Measurements from ENCODE around the gene NUTF2. TPM values are rescaled to one million over a fixed set of nuclear protein-coding genes. Genes with fewer than 3 reads are reported as not detected.

Gene NUTF2
- total and polyA plus RNA-seq, 2 of the 8 experiments (the other 6 are each of a cell fraction or from before 2014, with no cell fraction given) = 219 to 377 TPM

DNA sequence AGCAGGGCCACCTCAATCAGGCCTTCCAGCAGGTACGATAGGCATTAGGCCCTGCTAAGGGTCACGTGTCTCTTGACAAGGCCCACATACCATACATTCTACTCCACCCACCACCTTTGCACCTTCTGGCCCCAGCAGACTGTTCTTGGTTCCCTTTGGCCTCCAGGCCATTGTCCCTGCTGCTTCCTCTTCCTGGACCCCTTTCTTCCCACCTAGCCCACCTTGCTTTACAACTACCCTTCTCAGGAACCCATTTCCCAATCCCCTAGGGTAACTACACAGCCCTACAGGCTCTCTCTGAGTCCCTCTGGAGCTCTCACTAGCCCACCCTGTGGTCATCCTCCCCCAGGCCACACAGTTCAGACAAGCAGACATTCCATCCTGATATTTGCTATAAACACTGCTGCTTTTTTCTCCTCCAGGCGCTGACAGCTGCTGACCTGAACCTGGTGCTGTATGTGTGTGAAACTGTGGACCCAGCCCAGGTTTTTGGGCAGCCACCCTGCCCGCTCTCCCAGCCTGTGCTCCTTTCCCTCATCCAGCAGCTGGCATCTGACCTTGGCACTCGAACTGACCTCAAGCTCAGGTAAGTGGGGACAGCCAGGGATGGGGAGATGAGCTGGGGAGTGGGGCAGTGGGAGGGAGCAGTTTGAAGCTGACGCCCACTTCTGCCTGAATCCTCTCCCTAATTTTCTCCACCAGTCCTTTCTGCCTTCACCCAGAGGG, 36.6 kb downstream of the NUTF2 start:
- no peak overlapping the region for H3K9ac ChIP-seq (replicated peaks in 1 of 4; ENCODE audit: extremely low read depth in 1 of 4, low read depth in 3 of 4, low read length in 3 of 4)
- no peak overlapping the region for H2BK20ac ChIP-seq (ENCODE audit: low read length)
- H3K14ac ChIP-seq (ENCODE audit: insufficient read length) = no peak overlapping the region
- no peak overlapping the region for H2BK120ac ChIP-seq (replicated peaks; ENCODE audit: low read depth, low read length)
- TF ChIP-seq E2F6 (IDR thresholded peaks at IDR 0.05) = no peak
- no peak for TF ChIP-seq BCL11A (IDR thresholded peaks at IDR 0.05; ENCODE audit: low read depth in 2 of 2, low read length in 2 of 2)
- TF ChIP-seq, protein P1, sequence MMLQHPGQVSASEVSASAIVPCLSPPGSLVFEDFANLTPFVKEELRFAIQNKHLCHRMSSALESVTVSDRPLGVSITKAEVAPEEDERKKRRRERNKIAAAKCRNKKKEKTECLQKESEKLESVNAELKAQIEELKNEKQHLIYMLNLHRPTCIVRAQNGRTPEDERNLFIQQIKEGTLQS (IDR thresholded peaks at IDR 0.05; ENCODE audit: insufficient read depth, low read depth, low read length) = no peak
- TF ChIP-seq, protein P2, sequence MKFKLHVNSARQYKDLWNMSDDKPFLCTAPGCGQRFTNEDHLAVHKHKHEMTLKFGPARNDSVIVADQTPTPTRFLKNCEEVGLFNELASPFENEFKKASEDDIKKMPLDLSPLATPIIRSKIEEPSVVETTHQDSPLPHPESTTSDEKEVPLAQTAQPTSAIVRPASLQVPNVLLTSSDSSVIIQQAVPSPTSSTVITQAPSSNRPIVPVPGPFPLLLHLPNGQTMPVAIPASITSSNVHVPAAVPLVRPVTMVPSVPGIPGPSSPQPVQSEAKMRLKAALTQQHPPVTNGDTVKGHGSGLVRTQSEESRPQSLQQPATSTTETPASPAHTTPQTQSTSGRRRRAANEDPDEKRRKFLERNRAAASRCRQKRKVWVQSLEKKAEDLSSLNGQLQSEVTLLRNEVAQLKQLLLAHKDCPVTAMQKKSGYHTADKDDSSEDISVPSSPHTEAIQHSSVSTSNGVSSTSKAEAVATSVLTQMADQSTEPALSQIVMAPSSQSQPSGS (IDR thresholded peaks at IDR 0.05; ENCODE audit: low read length) = no peak
- TF ChIP-seq, protein P3, sequence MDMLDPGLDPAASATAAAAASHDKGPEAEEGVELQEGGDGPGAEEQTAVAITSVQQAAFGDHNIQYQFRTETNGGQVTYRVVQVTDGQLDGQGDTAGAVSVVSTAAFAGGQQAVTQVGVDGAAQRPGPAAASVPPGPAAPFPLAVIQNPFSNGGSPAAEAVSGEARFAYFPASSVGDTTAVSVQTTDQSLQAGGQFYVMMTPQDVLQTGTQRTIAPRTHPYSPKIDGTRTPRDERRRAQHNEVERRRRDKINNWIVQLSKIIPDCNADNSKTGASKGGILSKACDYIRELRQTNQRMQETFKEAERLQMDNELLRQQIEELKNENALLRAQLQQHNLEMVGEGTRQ (IDR thresholded peaks at IDR 0.05; ENCODE audit: low read length) = 0 out of 2 replicates have a peak, but pooled peaks have one; percentile 2
- no peak; the same call in 1 of the 2 replicates for TF ChIP-seq GABPA (IDR thresholded peaks at IDR 0.05; ENCODE audit: borderline replicate concordance, insufficient read depth, low read length)
- H4K91ac ChIP-seq (replicated peaks; ENCODE audit: insufficient read length, low read length) = no peak overlapping the region
- no peaks in the 10 kb centered on the region for H3K9me3 ChIP-seq (ENCODE audit: insufficient read depth in 2 of 2, low read depth in 1 of 2, low read length in 1 of 2)
- no peak overlapping the region for H3K56ac ChIP-seq (replicated peaks; ENCODE audit: insufficient read length, low read depth, low read length)
- no peak overlapping the region for H2AFZ ChIP-seq (ENCODE audit: low read length)
- H3K27me3 ChIP-seq (replicated peaks in 1 of 4; ENCODE audit: control insufficient read depth in 3 of 4, extremely low read depth in 1 of 4, insufficient read depth in 3 of 4, low read length in 3 of 4) = no peaks in the 10 kb centered on the region
- peaks cover 11 to 17% of the 10 kb centered on the region in 2 experiments for H4K20me1 ChIP-seq (replicated peaks in 1 of 2; ENCODE audit: control insufficient read depth in 1 of 2, insufficient read depth in 2 of 2, low read length in 2 of 2)
- FAIRE-seq (no peak), DNase-seq (ENCODE audit: low read depth in 1 of 2, low spot score in 2 of 2) (no peak)
- ChIA-PET POLR2A (ENCODE audit: partially characterized antibody) (interaction anchor here (0.6 to 6.3 kb wide), 13 partner anchors 9 to 525 kb away, joined by 3 to 45 read pairs (median 4); partner anchors contain the start of genes CTRL, EDC4, LCAT and PSKH1), CTCF (ENCODE audit: partially characterized antibody) (interaction anchor here (0.7 to 21.8 kb wide), 47 partner anchors 8 to 357 kb away, joined by 3 to 623 read pairs (median 5); partner anchors contain the start of genes CENPT, CTRL, DDX28 and DPEP2NB)
- H4K8ac ChIP-seq (ENCODE audit: extremely low read depth, insufficient read depth, low read length) = no peak overlapping the region
- no peak overlapping the region; the same call in 1 of the 2 replicates for H2BK5ac ChIP-seq (ENCODE audit: low read depth, low read length)
- no peaks in the 10 kb centered on the region for H3K79me2 ChIP-seq (ENCODE audit: control insufficient read depth in 1 of 2, insufficient read depth in 2 of 2, low read length in 2 of 2)
- no peaks in the 10 kb centered on the region for H3K79me1 ChIP-seq (ENCODE audit: low read depth, low read length)
- H3K27ac ChIP-seq (ENCODE audit: low read depth, low read length) = no peak overlapping the region
- H2BK15ac ChIP-seq (ENCODE audit: low read length) = no peak overlapping the region
- H3K4me2 ChIP-seq (ENCODE audit: insufficient read depth in 1 of 2, low read depth in 2 of 2, low read length in 2 of 2) = no peak overlapping the region
- H3K23me2 ChIP-seq (ENCODE audit: low read depth, low read length) = 0 out of 2 replicates have a peak, but pooled peaks cover 2% of the 10 kb centered on the region
- H3K4me3 ChIP-seq (ENCODE audit: extremely low read depth in 1 of 4, insufficient read depth in 2 of 4, low read depth in 3 of 4, low read length in 4 of 4) = no peak overlapping the region
- H3K4me1 ChIP-seq (replicated peaks in 1 of 4; ENCODE audit: control insufficient read depth in 3 of 4, insufficient read depth in 4 of 4, low read length in 3 of 4) = peaks cover 5 to 15% (median 11%) of the 10 kb centered on the region in 4 experiments
- H3K18ac ChIP-seq (ENCODE audit: extremely low read depth, low read length) = no peak overlapping the region
- H3K36me3 ChIP-seq (ENCODE audit: control insufficient read depth in 2 of 4, insufficient read depth in 4 of 4, low read length in 3 of 4) = peaks cover 30 to 46% (median 37%) of the 10 kb centered on the region in 4 experiments
- no peak overlapping the region for H2BK12ac ChIP-seq (ENCODE audit: low read depth, low read length)
- 69% methylated on average over 4 of the region's 6 CpGs; no CpG with 5 or more reads in 1 of the 2 experiments for WGBS, 2 experiments (ENCODE audit: extremely low coverage in 1 of 2, insufficient coverage in 1 of 2, insufficient read length in 1 of 2, insufficient replicate concordance in 2 of 2, low coverage in 1 of 2, low lambda C conversion rate in 2 of 2, missing lambda C conversion rate in 1 of 2)
- no peak overlapping the region for H3K23ac ChIP-seq (ENCODE audit: insufficient read length)
- no peak overlapping the region for H4K5ac ChIP-seq (ENCODE audit: insufficient read length, low read depth, low read length)
- no peak overlapping the region for H3K4ac ChIP-seq (replicated peaks; ENCODE audit: insufficient read length, low read depth, low read length)
- H2AK5ac ChIP-seq (ENCODE audit: low read depth, low read length) = no peak overlapping the region
